Kasumi-1 (cell line): ENCODE measurements around the gene HNRNPA0.

Experiments
- DNase-seq, 2 experiments: peaks; one replicate each; lab custom pipeline; 2025; lab: John Stamatoyannopoulos, UW

Gene HNRNPA0

GRCh38 chr5:137727623-137728022 is 26.5 kb downstream of the HNRNPA0 start:
- DNase-seq, result no peak

GRCh38 chr5:137724251-137724650 is 29.9 kb downstream of the HNRNPA0 start:
- no peak for DNase-seq

- DNase-seq, result no peak
These were observed 35.6 kb downstream of the HNRNPA0 start for GRCh38 chr5:137718611-137719010.

GRCh38 chr5:137716337-137716736 is 37.8 kb downstream of the HNRNPA0 start:
- no peak for DNase-seq

GRCh38 chr5:137715456-137715855 is 38.7 kb downstream of the HNRNPA0 start:
- no peak for DNase-seq

- DNase-seq, result peak; percentile 45 to 59
These were observed 39.2 kb downstream of the HNRNPA0 start for GRCh38 chr5:137714946-137715345.

GRCh38 chr5:137714494-137714893 is 39.7 kb downstream of the HNRNPA0 start:
- no peak for DNase-seq

GRCh38 chr5:137712139-137712667 is 42.0 kb downstream of the HNRNPA0 start:
- no peak for DNase-seq

GRCh38 chr5:137710086-137710485 is 44.1 kb downstream of the HNRNPA0 start:
- no peak for DNase-seq

- DNase-seq, result no peak
These were observed 45.2 kb downstream of the HNRNPA0 start for GRCh38 chr5:137708796-137709559.

GRCh38 chr5:137708062-137708461 is 46.1 kb downstream of the HNRNPA0 start:
- DNase-seq, result no peak

GRCh38 chr5:137706841-137707240 is 47.3 kb downstream of the HNRNPA0 start:
- no peak for DNase-seq

GRCh38 chr5:137705106-137705505 is 49.1 kb downstream of the HNRNPA0 start:
- DNase-seq, result no peak

GRCh38 chr5:137703565-137703964 is 50.6 kb downstream of the HNRNPA0 start:
- DNase-seq, result no peak

- DNase-seq, result no peak
These were observed 53.9 kb downstream of the HNRNPA0 start for GRCh38 chr5:137700282-137700680.

GRCh38 chr5:137699336-137700281 is 54.6 kb downstream of the HNRNPA0 start:
- DNase-seq, result no peak

GRCh38 chr5:137696481-137696880 is 57.7 kb downstream of the HNRNPA0 start:
- no peak for DNase-seq

GRCh38 chr5:137695651-137696428 is 58.3 kb downstream of the HNRNPA0 start:
- peak; percentile 74 for DNase-seq
